GM18505 (cell line): ENCODE data around the gene WWOX.

ENCODE experiments used
- ATAC-seq: cut with Tn5 transposase; IDR thresholded peaks from one replicate; pipeline ENCODE4 v1.9.1; 2021; ENCODE audit not compliant: unreplicated experiment
- POLR2A ChIP-seq: IDR thresholded peaks from 4 replicates; pipeline ENCODE4 v1.6.1; 2011; ENCODE audit warnings: borderline replicate concordance; ENCODE audit not compliant: insufficient read depth, insufficient read length; ENCODE audit errors: extremely low read depth

Gene WWOX

GRCh38 chr16:78950768-78951167 is 851.3 kb downstream of the WWOX start:
- TF ChIP-seq POLR2A = no peak
- no peak for ATAC-seq

GRCh38 chr16:78952630-78953029 is 853.2 kb downstream of the WWOX start:
- no peak for ATAC-seq
- TF ChIP-seq POLR2A = no peak

- no peak for ATAC-seq
- no peak for TF ChIP-seq POLR2A
Observed at GRCh38 chr16:78953526-78953925, 854.1 kb downstream of the WWOX start.

DNA sequence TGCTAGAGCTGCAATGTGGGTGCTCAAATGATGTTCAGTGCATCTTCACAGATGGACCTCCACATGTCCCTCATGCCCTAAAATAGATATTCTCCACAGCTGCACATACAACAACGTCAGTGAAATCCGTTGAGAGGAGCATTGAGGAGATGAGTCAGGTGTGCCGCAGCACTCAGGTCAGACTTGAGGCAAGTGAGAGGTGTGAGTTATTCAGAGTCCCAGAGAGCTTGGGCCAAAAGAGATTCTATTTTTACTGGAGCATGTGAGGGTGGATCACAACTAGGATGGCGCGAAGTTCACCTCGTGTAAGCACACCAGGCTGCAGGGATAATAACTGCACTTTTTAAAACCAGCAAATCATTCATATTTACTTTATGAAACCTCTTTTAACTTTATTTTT is 855.8 kb downstream of the WWOX start:
- no peak for TF ChIP-seq POLR2A
- ATAC-seq = no peak

DNA sequence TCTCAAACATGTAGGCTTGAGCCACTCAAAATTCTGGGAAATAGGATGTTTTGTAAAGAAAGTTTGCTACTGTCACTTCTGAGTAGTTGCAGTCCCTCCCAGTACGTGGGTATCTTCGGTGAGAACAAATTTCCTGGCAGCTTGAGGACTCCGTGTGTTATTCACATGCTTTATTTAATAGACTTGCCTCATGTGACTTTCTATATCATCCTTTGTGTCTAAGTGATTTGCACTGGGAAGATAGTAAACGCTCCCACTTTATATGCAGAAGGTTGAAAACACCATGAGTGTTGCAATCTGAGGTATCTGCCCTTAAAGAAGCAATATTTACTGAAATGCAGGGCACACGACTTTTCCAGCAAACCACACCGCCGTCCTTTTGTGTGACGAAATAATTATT is 857.4 kb downstream of the WWOX start:
- no peak for TF ChIP-seq POLR2A
- ATAC-seq = no peak

- no peak for ATAC-seq
- no peak for TF ChIP-seq POLR2A
Observed at GRCh38 chr16:78957317-78958100, 858.1 kb downstream of the WWOX start.

DNA sequence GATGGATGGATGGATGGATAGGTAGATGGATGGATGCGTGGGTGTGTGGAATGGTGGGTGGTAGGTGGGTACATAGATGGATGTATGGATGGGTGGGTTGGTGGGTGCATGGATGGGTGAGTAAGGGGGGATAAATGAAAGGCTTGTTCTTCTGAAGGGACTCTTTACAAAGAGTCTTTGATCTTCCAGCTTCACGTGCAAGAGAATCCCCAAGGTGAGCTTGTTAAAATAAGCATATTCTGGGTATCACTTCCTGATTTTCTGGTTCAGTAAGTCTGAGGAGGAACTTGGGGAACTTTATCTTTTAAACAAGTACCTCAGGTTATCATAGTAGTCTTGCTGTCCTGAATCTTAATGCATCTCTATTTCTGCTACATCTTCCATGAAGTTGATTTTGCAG is 862.0 kb downstream of the WWOX start:
- TF ChIP-seq POLR2A = no peak
- peak; percentile 48 for ATAC-seq

DNA sequence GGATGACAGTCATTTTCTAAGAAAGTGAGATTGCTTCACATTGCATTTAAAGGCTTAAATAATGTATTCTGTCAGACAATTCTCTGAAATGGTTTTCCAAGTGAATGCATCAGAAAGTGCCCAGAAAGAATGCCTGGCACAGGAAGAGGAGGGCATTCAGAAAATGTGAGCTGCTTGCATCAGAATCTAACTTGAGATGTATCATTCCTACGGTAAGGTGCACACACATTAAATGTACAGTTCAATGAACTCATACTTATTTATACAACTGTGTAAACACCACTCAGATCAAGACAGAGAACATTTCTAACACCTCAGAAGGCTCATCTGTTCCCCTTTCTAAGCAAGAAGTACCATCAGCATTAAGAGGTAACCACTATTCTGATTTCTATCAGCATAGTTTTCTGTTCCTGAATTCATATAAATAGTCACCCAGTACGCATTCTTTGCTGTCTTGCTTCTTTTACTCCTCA is 863.0 kb downstream of the WWOX start:
- no peak for TF ChIP-seq POLR2A
- ATAC-seq = peak; percentile 94

- no peak for TF ChIP-seq POLR2A
- no peak for ATAC-seq
Observed at GRCh38 chr16:78967948-78968347, 868.5 kb downstream of the WWOX start.

DNA sequence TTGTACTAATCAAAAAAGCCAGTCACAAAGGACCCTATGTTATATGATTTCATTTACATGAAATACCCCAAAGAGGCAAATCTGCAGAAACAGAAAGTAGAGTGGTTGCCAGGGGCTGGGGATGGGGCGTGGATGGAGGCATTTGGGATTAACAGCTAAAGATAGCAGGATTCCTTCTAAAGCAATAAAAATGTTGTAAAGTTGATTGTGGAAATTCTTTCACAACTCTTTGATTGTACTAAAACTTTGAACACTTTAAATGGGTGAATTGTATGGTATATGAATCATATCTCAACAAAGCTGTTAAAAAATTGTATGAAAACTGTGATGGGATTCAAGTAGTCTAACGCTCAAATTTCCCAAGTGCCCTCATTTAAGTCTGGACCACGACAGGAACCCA is 870.3 kb downstream of the WWOX start:
- no peak for ATAC-seq
- no peak for TF ChIP-seq POLR2A

GRCh38 chr16:78970650-78971049 is 871.2 kb downstream of the WWOX start:
- no peak for TF ChIP-seq POLR2A
- no peak for ATAC-seq

- ATAC-seq = no peak
- no peak for TF ChIP-seq POLR2A
Observed at GRCh38 chr16:78972006-78972405, 872.6 kb downstream of the WWOX start.

- TF ChIP-seq POLR2A = no peak
- ATAC-seq = no peak
Observed at GRCh38 chr16:78972986-78973385, 873.5 kb downstream of the WWOX start.

GRCh38 chr16:78976212-78976611 is 876.8 kb downstream of the WWOX start:
- ATAC-seq = no peak
- TF ChIP-seq POLR2A = no peak
